Stimulated activated CD4-positive, alpha-beta T cell treated with anti-CD3 and anti-CD28 coated beads, TNF-alpha, amount 100 ng/mL, for 48 hours (primary cell): ENCODE measurements around the gene POLR3E.
"Not testable (repeated sequence)": the region's sequence is repeated elsewhere in the genome, so short reads cannot be mapped to it uniquely, and the experiment has no call there.

Source experiments
- DNase-seq, 3 donors: peaks; one replicate each; pipeline ENCODE4 v3.0.0-alpha.2; 2020; ENCODE audit warnings: low read depth in 3 of 3

POLR3E gene

GRCh38 chr16:22293137-22294106 lies 3.8 kb upstream of the POLR3E start:
- DNase-seq, result no peak

GRCh38 chr16:22296225-22297113 lies 740 bp upstream of the POLR3E start:
- DNase-seq, result no peak

- peak; percentile 51 to 63 (median 54) for DNase-seq
These were observed 893 bp downstream of the POLR3E start for GRCh38 chr16:22297871-22298733.

- DNase-seq, result no peak
These were observed 1.8 kb downstream of the POLR3E start for GRCh38 chr16:22299036-22299435.

- DNase-seq, result peak in 1 of 3 donors; percentile 36
These were observed 3.3 kb downstream of the POLR3E start for GRCh38 chr16:22300427-22301071.

GRCh38 chr16:22301423-22301822 lies 4.2 kb downstream of the POLR3E start:
- not testable (repeated sequence) for DNase-seq

- DNase-seq, result no peak
These were observed 5.7 kb downstream of the POLR3E start for GRCh38 chr16:22302776-22303363.

GRCh38 chr16:22304411-22304810 lies 7.2 kb downstream of the POLR3E start:
- no peak for DNase-seq

GRCh38 chr16:22306788-22307187 lies 9.6 kb downstream of the POLR3E start:
- DNase-seq, result no peak

- DNase-seq, result no peak
These were observed 10.6 kb downstream of the POLR3E start for GRCh38 chr16:22307838-22308237.

GRCh38 chr16:22308824-22309520 lies 11.8 kb downstream of the POLR3E start:
- no peak for DNase-seq

GRCh38 chr16:22311520-22311919 lies 14.3 kb downstream of the POLR3E start:
- DNase-seq, result no peak

- no peak for DNase-seq
These were observed 15.9 kb downstream of the POLR3E start for GRCh38 chr16:22312897-22313781.

GRCh38 chr16:22313876-22314470 lies 16.8 kb downstream of the POLR3E start:
- no peak for DNase-seq

- no peak for DNase-seq
These were observed 17.7 kb downstream of the POLR3E start for GRCh38 chr16:22314661-22315626.

GRCh38 chr16:22315979-22316378 lies 18.8 kb downstream of the POLR3E start:
- DNase-seq, result no peak

- DNase-seq, result no peak
These were observed 19.2 kb downstream of the POLR3E start for GRCh38 chr16:22316411-22316811.
